Body of pancreas (tissue), 4 donors: ENCODE results near the gene PRR29. TPM values are rescaled to one million over a fixed set of nuclear protein-coding genes. Genes with fewer than 3 reads are reported as not detected.

Experiments used
- ATAC-seq: fragments of 150-250 bp; one replicate; pipeline ENCODE4 v1.9.1; 2016
- DNase-seq, 4 donors: peaks; one replicate each; pipeline ENCODE4 v3.0.0-alpha.2; 2019
- H3K27ac ChIP-seq, 4 donors: fragments of 200-600 bp; sonication (generic); 1 replicate in 3 of 4; 2 replicates in 1 of 4; pipeline versions ENCODE4 v1.5.1 to v1.6.1; 2016 to 2019; ENCODE audit warnings: mild to moderate bottlenecking in 1 of 4, mixed read lengths in 1 of 4, moderate library complexity in 1 of 4
- H3K27me3 ChIP-seq, 2 donors: fragments of 200-600 bp; sonication (generic); one replicate each; pipeline ENCODE4 v1.6.0; 2016; ENCODE audit warnings: mild to moderate bottlenecking in 1 of 2
- H3K36me3 ChIP-seq, 2 donors: fragments of 200-600 bp; sonication (generic); replicated peaks in 1 of 2; 2 replicates each; pipeline ENCODE4 v1.5.1; 2016; ENCODE audit warnings: low read depth in 2 of 2; ENCODE audit not compliant: insufficient read depth in 1 of 2
- H3K4me1 ChIP-seq: fragments of 200-600 bp; sonication (generic); one replicate; pipeline ENCODE4 v1.6.0; 2016
- H3K4me3 ChIP-seq, 2 donors: fragments of 200-600 bp; sonication (generic); 1 replicate in 1 of 2; 2 replicates in 1 of 2; pipeline ENCODE4 v1.5.1; 2016 to 2019
- H3K9me3 ChIP-seq, 3 donors: fragments of 200-600 bp; sonication (generic); 1 replicate in 2 of 3; 2 replicates in 1 of 3; pipeline ENCODE4 v1.5.1; 2016
- CTCF ChIP-seq, 7 experiments: fragments of 450-650 bp in 4 of 7; fragments of 200-600 bp in 3 of 7; sonication (generic) in 3 of 7; IDR thresholded peaks; one replicate each; pipeline ENCODE4 v1.5.1; 2016 to 2019; ENCODE audit warnings: antibody characterized with exemption in 7 of 7
- POLR2A ChIP-seq, 3 donors: fragments of 450-650 bp; IDR thresholded peaks; one replicate each; pipeline ENCODE4 v1.6.1; 2016; ENCODE audit warnings: antibody characterized with exemption in 3 of 3, mild to moderate bottlenecking in 2 of 3
- WGBS, 2 donors: methylation state at CpG; one replicate each; pipeline ENCODE4 v1.1.5; 2017; 5-methylcytosine and 5-hydroxymethylcytosine counted together
- intact Hi-C: fragments of 100-400 bp; cut with DNase I; formaldehyde crosslinking; loops from one replicate; pipeline ENCODE4 v1.15.1; 2023
- total RNA-seq, 2 donors: library from RNA; depleted of rRNA; stranded (reverse); fragments of >200 nt; gene quantifications; one replicate each; pipeline ENCODE4 v1.1.0, GENCODE V29; 2016

PRR29 gene
- total RNA-seq, 2 donors from 2014 or later = 0.52 to 1.6 TPM

GRCh38 chr17:64003526-64004121 lies 5.5 kb downstream of the PRR29 start:
- 79 to 84% methylated on average over 8 to 12 of the region's 13 CpGs for WGBS, 2 donors
- Histone ChIP-seq H3K9me3 (no peaks in the 10 kb centered on the region), H3K4me1 (peaks cover 4% of the 10 kb centered on the region), H3K36me3 (no peaks in the 10 kb centered on the region), H3K27me3 (no peaks in the 10 kb centered on the region), H3K27ac (no peak overlapping the region), H3K4me3 (no peak overlapping the region)
- DNase-seq (no peak), ATAC-seq (no peak)
- TF ChIP-seq CTCF (IDR thresholded peaks at IDR 0.05) (no peak), POLR2A (IDR thresholded peaks at IDR 0.05) (no peak)
- intact Hi-C loops = no loop called here

GRCh38 chr17:64004218-64004770 lies 6.1 kb downstream of the PRR29 start:
- Histone ChIP-seq H3K4me1 (no peaks in the 10 kb centered on the region), H3K27me3 (no peaks in the 10 kb centered on the region), H3K27ac (no peak overlapping the region), H3K4me3 (no peak overlapping the region), H3K36me3 (no peaks in the 10 kb centered on the region), H3K9me3 (no peaks in the 10 kb centered on the region)
- TF ChIP-seq POLR2A (IDR thresholded peaks at IDR 0.05) (no peak), CTCF (IDR thresholded peaks at IDR 0.05) (no peak)
- intact Hi-C loops = no loop called here
- WGBS, 2 donors = 88 to 89% methylated on average over 7 of the region's 7 CpGs
- DNase-seq = no peak
- ATAC-seq = no peak

- no peak overlapping the region for H3K4me3 ChIP-seq
- intact Hi-C loops = no loop called here
- WGBS, 2 donors = 72 to 90% methylated on average over 10 to 18 of the region's 19 CpGs
Measured at GRCh38 chr17:64004903-64005733, 7.0 kb downstream of the PRR29 start.

GRCh38 chr17:64005734-64006167 lies 7.6 kb downstream of the PRR29 start:
- intact Hi-C loops = no loop called here
- WGBS, 2 donors = 45 to 86% methylated on average over 2 to 6 of the region's 6 CpGs
- TF ChIP-seq CTCF (IDR thresholded peaks at IDR 0.05) = no peak
- no peak for TF ChIP-seq POLR2A (IDR thresholded peaks at IDR 0.05)
- DNase-seq (peak in 3 of 4 donors; percentile 48 to 54 (median 48)), ATAC-seq (no peak)
- Histone ChIP-seq H3K4me3 (no peak overlapping the region), H3K9me3 (no peaks in the 10 kb centered on the region), H3K27me3 (no peaks in the 10 kb centered on the region), H3K4me1 (no peaks in the 10 kb centered on the region), H3K36me3 (no peaks in the 10 kb centered on the region), H3K27ac (no peak overlapping the region)

More at GRCh38 chr17:64004903-64005733, 7.0 kb downstream of the PRR29 start:
- TF ChIP-seq POLR2A (IDR thresholded peaks at IDR 0.05) = no peak
- no peak for TF ChIP-seq CTCF (IDR thresholded peaks at IDR 0.05)
- H3K36me3 ChIP-seq = no peaks in the 10 kb centered on the region
- ATAC-seq (no peak), DNase-seq (no peak)
- no peaks in the 10 kb centered on the region for H3K9me3 ChIP-seq
- H3K27ac ChIP-seq = no peak overlapping the region
- H3K27me3 ChIP-seq = no peaks in the 10 kb centered on the region
- H3K4me1 ChIP-seq = no peaks in the 10 kb centered on the region
